Measurements from ENCODE around the gene CDK2.

DNA sequence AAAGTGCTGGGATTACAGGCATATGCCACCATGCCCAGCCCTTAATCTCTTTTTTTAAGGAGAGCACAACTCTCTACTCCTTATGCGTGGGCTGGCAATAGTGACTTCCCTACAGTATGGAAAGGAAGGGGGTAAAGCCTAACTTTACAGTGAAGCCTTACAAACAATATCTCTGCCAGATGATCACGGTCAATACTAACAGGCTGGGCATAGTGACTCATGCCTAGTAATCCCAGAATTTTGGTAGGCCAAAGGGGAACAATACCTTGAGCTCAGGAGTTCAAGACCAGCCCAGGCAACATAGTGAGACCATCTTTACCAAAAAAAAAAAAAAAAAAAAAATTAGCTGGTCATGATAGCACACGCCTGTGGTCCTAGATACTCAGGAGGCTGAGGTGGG, 44.5 kb upstream of the CDK2 start:
- TF ChIP-seq CTCF (conservative IDR thresholded peaks at IDR 0.05 in 1 of 2, IDR thresholded peaks at IDR 0.05 in 1 of 2; ENCODE audit: extremely low read depth in 1 of 2, insufficient read depth in 1 of 2, low read depth in 1 of 2, low read length in 2 of 2): no peak
- TF ChIP-seq EZH2 (IDR thresholded peaks at IDR 0.05; ENCODE audit: borderline replicate concordance, low read length): no peak
